ENCODE results near the gene TRIM62.
A peak's percentile ranks its signal among the peaks of the same experiment; 100 is the strongest.

The TRIM62 gene
- 5.6 to 22.2 reads per million in 2 experiments for total RNA-seq

DNA sequence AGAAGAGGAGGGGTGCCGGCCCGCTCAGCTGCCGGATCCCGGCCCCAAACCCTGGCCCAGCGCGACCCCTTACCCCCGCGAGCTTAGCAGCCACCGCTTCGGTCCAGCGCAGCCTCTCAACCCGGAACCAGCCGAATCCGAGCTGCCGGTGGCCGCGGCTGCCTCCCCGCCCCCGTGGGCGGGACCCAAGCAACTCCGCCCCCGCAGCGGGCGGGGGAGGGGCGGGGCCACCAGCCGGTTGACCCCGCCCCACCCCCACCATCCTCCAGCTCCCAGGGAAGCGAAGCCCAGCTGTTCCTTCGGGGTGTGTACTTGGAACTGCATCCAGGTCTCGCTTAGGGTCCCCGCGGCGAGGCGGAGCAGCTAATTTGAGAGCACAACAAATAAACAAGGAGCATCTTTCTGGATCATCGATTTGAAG lies at the start of gene TRIM62:
TRIM62 (minus strand) TSS at position 123 of the 421 bp plus-strand sequence. CDS start 611 bp downstream, outside the sequence.
- peak; percentile 66 for DNase-seq (ENCODE audit: low read depth)

DNA sequence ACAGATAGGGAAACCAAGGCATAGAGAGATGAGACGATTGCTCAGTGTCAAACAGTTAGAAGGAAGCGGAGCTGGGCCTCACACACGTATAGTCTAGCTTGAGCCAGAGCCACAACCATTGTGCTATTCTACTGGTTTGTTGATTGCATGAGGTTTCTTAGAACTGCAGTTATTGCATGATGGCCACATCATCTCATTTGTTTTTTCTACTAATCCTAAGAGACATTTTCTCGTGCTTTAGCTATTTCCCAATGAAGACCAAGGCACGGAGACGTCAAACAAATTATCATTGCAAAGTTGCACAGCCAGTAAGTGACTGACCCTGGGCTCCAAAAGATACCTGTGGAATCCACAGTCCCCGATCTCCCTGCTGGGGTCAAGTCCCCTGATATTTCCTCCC lies 49.3 kb upstream of the TRIM62 start:
- no peak for DNase-seq (ENCODE audit: low read depth)

DNA sequence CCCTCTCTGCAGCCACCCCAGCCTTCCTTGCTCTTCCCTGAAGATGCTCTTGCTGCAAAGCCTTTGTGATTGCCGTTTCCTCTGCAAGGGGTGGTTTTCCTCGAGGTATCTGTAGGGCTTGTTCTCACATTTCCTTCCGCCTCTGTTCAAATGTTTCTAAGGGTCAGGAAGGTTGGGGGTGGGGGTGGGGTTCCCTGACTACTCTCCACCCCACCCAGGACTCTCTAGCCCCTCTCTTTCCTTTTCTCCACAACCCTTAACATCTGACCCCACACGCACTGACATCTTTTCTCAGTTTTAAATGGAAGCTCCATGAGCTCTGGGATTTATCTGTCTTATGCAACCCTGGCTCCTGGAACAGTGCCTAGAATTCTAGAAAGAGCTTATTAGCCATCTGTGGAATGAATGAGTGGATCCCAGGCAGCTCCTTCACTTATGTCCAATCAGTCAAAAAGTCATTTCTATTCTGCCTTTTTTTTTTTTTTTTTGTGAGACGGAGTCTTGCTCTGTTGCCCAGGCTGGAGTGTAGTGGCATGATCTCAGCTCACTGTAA lies 47.2 kb upstream of the TRIM62 start:
- DNase-seq (ENCODE audit: low read depth), result no peak

DNA sequence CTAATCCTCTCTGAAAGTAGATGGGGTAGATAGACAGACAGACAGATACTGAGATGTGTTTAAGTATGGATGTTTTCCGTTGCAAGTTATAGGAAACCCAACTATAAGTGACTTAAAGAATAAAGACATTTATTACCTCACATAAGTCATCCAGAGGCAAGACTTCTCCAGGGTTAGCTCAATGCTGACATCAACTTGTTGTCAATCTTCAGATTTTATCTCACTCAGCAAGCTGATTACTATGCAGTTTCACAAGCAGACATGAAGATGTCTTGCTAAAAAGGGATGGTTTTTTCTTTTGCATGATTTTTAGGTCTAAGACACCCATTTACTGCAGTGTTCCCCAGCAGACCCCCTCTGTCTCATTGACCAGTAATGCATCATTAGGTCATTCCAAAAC lies 43.7 kb upstream of the TRIM62 start:
- no peak for DNase-seq (ENCODE audit: low read depth)

DNA sequence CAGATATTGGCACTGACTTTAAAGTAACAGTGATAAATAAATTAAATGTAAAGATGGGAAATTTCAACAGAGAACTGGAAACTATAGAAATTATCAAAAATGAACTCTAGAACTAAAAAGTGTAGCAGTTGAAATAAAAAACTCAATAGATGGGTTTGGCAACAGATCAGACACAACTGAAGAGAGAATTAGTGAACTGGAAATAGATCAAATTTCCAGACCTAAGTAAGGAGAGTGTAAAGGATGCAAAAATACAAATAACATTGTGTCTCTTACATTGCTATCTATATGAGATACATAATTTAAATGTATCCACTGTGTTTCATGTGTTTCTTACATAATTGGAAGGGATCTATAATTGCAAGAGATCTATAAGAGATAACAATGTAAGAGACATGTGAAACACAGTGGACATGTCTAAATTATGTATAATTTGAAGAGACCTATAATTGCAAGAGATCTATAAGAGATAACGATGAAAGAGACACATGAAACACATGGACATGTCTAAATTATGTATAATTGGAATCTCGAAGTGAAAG lies 42.4 kb upstream of the TRIM62 start:
- DNase-seq (ENCODE audit: low read depth), result no peak

DNA sequence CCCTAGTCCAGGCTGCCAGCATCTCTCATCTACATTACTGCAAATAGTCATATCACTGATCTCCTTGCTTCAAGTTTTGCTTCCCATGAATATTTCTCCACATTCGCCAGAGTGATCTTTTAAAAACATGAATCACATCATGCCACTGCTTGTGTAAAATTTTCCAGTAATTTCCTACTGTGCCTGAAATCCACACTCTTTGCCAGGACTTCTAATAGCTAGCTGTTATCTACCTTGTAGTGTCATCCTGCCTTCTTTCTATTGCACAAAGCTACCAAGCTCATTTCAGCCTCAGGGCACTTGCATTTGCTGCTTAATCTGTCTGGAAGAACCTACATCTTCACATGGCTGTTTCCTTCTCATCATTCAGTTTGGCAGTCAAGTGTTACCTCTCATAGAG lies 40.5 kb upstream of the TRIM62 start:
- no peak for DNase-seq (ENCODE audit: low read depth)

DNA sequence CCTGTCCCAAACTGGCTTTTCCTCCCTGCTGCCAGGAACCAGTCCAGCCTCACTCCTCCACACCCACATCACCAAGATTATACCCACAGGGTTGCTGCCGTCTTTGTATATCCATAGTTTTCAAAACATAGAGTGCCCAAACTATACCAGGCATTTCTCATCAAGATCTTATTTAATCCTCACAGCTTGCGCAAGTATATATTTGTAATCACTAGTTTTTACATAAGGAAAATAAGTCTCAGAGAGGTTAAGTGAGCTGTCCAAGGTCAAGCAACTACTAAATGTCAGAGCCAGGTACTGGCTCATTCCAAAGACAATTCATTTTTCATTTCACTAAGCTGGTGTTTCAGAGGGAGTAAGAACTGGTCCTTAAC lies 39.5 kb upstream of the TRIM62 start:
- DNase-seq (ENCODE audit: low read depth), result no peak

DNA sequence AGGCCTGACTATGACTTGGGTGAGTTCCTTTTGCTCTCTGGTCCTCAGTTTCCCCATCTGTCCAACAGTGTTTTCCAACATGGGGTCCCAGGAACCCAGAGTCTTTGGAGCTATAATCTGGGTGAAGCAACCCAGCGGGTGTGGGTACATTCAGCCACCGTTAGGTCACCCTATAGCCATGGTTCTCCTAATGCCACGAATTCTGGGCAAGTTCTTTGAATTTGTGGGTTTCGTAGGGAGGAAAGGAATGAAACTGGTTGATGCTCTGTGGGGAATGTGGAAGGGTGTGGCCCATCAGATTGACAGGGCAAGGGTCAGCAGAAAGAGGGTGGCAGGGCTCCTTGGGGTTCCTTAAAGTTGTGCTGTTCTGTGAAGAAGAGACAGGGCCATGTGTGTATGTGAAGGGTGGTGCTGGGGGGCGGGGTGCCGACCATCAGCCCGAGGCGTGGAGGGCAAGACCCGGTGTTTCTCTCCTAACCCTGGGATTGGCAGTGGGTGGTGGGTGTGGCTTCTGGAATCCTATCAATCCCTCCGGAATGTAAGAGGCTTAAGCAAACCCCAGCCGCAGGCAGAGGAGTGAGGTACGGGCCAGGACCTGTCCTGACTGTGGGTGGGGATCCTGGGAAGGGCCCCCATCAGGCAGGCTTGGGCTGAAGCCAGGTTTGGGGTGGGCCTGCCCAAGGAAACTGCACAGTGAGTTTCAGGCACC lies 39.0 kb upstream of the TRIM62 start:
- DNase-seq (ENCODE audit: low read depth), result no peak

DNA sequence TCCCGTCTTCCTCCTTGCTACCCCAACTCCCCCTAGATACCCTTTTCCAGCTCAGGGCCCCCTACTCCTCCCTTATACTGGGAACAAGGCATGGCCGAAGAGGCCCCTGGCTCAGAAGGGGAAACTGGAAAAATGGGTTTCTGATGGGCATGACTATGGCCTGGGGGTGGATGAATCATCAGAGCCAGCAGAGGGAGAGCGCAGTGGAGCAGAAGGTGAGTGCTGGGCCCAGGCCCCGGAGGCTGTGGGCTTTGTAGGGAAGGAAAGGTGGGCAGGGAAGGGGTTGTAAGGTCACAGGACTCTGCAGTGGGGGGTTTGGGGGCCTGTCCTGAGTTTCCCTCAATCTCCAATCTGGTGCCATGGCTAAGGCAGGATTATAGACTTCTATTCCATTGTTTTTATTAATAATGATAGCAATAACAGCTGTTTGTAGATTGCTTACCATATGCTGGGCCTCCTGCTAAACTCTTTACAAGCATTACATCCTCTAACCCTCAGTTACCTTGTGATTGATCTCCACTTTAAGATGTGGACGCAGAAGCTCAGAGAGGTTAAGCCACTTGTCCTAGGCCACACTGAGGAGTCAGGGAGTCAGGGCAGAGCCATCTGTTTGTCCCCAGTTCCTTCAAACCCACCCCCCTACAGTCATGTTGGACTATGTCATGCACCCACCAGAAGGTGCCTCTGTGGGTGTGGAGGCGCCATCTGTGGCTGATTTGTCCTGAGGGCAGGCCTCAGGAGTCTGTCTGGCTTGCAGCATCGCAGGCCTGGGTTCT lies 38.2 kb upstream of the TRIM62 start:
- no peak for DNase-seq (ENCODE audit: low read depth)

DNA sequence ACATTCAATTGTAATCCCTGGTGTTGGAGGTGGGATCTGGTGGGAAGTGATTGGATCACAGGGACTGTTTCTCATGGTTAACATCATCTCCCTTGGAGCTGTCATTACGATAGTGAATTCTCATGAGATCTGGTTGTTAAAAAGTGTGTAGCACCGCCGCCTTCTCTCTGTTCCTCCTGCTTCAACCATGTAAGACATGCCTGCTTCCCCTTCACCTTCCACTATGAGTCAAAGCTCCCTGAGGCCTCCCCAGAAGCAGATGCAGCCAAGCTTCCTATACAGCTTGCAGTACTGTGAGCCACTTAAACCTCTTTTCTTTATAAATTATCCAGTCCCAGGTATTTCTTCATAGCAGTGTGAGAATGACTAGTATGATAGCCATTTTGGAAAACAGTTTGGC lies 30.1 kb upstream of the TRIM62 start:
- no peak for DNase-seq (ENCODE audit: low read depth)

DNA sequence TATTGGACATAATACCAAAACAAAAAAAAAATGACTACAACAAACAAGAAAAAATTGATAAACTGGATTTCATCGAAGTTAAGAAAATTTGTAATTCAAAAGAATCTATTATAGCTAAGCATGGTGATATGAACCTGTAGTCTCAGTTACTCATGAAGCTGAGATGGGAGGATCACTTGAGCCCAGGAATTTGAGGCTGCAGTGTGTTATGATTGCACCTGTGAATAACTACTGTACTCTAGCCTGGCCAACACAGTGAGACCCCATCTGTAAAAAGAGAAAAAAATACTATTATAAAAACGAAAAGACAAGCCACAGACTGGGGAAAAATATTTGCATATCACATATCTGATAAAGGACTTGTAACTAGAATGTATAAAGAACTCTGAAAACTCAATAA lies 24.5 kb upstream of the TRIM62 start:
- DNase-seq (ENCODE audit: low read depth), result no peak

DNA sequence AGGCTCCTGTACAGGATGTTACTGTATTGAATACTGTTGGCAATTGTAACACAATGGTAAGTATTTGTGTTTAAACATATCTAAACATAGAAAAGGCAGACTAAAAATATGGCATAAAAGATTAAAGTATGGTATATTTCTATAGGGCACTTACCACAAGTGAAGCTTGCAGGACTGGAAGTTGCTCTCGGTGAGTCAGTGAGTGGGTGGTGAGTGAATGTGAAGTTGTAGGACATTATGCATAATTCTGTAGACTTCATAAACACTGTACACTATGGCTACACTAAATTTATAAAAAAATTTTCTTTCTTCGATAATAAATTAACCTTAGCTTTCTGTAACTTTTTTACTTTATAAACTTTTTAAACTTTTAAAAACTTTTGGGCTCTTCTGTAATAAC lies 13.7 kb upstream of the TRIM62 start:
- DNase-seq (ENCODE audit: low read depth), result no peak

DNA sequence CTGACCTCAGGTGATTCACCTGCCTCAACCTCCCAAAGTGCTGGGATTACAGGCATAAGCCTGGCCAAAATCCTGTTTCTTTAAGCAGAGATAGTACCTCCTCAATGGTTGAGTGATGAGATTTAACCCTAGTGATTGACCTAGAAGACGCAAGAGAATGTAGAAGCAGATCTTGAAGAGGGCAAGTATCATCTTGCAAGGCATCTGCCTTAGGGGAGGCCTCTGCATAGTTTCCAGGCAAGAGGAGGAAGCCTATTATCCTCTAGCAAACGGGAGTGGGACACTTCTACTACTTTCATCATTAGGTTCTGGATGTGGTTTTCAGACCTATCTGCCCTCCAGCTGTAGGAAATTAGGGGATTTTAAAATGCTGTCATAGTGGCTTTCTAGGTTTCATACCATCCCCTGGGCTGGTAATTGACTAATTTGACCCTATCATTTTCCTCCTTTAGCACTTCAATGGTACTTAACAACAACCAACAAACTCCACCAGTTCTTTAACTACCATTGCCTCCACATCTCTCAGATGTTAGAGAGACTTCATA lies 10.0 kb upstream of the TRIM62 start:
- no peak for DNase-seq (ENCODE audit: low read depth)

DNA sequence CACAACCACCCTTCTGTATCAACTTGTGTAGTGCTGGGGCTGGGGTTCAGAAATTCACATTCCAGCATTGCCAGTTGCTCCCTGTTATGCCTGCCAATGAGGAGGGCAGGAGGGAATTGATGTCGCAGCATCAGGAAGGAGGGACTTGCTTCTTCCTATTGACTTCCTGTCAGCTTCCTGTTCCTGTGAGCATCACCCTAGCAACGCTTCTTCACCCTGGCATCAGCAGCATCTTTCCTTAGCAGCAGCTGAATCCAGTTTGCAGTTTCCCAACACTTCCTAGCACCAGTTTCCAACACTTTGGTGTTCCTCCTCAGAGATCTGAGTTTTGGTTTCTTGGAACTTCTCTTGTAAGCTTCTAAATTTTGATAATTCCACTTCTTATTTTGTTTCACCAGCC lies 8.9 kb upstream of the TRIM62 start:
- no peak for DNase-seq (ENCODE audit: low read depth)

DNA sequence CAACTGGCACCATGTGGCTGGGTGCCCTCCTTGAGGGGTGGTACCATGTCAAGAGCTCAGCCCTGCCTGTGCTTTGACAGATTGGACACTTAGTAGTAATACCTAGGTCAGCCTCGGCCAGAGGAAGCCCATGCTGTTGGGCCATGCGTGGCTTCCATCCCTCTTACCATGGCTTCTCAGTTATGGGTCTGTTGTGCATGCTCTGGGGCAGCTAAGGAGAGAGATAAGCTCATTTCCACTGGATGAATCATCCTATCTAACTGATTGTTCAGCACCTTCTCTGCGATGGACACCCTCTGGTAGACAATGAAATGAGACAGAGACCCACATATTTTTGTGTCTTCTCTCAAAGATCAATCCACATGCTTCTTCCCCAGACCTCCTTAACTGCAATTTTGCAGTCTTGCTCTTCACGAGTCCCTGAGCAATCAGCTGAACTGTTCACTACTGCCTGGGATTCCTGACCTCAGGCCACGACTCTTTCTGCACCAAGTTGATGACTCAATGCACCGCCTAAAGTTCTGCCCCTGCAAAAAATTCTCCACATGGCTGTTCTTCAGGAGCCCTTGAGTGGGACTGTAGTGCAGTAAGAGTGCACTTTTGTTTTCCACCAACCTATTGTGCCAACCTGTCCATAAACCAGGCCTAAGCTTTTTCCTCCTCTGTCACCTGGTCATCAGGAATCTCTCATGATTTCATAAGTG lies 6.9 kb upstream of the TRIM62 start:
- no peak for DNase-seq (ENCODE audit: low read depth)

DNA sequence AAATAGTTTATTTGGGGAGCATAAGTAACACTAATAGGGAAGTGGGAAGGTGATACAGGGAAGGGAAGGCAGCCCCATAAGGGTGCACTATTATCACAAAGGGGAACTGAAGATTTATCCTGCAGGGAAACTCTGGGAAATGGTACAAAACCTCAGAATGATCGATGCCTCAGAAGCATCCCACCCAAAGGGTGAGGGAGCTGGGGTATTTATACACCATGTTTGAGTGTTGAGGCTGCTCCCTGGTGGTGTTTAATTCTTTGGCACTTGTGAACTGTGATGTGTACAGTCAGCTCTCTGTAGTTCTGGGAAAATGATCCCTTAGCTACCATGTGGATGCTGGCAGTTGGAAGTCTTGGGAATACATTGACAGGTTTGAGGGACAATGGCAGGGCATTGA lies 5.1 kb upstream of the TRIM62 start:
- DNase-seq (ENCODE audit: low read depth), result no peak

DNA sequence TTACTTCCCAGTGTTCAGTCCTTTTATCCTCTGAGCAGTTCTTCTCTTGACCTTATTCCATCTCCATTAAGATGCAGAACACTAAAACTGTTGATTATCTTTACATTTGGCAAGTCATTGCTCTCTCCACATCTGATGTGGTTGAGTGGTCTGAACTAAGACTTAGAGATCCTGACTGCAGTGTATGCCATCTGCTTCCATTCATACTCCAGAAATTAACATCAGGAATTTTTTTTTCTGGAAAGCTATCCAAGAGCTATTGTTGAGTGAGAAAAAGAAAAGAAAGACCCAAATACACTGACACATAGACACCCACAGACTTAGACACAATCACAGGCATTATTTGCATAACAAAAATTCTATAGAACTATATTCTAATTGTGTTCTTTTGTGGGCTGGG lies 3.7 kb upstream of the TRIM62 start:
- no peak for DNase-seq (ENCODE audit: low read depth)

DNA sequence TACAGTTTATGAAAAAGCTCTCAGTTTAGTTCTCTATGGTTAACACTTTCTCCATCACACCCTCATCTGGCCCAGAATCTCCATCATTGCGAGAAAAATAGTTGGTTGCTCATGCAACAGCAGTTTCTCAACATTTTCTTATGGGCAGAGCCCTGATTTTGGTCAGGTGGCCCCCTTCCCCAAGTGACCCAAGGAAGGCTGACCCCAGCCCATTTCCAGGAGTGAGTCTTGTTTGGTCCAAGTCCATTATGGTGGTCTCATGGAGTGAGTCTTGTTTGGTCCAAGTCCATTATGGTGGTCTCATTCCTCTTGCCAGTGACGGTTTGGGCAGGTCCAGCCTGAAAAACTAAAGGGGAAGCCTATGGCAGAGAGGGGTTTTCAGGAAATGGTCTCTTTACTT lies 1.5 kb upstream of the TRIM62 start:
- no peak for DNase-seq (ENCODE audit: low read depth)

DNA sequence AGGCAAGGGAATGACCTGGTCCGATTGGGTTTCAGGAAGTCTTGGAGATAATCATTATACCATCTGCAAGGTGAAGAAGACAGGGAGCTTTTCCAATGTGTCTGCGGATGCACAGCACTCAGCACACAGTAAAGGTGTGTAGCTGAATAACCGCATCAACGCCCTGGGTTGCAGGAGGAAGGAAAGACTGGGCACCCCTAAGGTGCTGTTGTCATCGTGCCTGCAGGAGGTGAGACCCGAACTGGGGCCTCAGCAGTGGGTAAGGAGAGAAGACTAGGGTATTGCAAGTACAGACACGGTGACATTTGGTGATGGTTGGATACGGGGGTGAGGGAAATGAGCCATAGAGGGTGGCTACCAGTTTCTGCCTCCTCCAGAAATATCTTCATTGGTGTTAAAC lies 1.1 kb upstream of the TRIM62 start:
- DNase-seq (ENCODE audit: low read depth), result no peak

DNA sequence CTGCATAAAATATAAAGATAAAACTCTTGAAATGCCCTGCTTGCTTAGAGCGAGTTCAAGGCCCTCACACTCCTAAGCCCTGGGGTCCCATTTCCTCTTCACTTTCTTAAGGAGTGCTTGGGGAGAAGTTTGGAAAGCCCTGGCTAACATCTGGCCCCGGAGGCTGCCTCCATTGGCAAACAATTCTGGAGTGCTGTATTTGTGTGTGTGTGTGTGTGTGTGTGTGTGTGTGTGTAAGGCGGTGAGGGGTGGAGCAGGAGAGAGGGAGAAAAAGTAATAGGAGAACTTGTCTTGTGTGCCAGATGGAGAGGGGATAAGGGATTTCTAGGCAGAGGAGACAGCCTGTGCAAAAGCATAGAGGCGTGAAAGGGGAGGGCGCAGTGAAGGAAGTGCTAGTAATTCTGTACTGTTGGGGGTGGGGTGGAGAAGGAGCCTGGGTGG lies 578 bp upstream of the TRIM62 start:
- no peak for DNase-seq (ENCODE audit: low read depth)

DNA sequence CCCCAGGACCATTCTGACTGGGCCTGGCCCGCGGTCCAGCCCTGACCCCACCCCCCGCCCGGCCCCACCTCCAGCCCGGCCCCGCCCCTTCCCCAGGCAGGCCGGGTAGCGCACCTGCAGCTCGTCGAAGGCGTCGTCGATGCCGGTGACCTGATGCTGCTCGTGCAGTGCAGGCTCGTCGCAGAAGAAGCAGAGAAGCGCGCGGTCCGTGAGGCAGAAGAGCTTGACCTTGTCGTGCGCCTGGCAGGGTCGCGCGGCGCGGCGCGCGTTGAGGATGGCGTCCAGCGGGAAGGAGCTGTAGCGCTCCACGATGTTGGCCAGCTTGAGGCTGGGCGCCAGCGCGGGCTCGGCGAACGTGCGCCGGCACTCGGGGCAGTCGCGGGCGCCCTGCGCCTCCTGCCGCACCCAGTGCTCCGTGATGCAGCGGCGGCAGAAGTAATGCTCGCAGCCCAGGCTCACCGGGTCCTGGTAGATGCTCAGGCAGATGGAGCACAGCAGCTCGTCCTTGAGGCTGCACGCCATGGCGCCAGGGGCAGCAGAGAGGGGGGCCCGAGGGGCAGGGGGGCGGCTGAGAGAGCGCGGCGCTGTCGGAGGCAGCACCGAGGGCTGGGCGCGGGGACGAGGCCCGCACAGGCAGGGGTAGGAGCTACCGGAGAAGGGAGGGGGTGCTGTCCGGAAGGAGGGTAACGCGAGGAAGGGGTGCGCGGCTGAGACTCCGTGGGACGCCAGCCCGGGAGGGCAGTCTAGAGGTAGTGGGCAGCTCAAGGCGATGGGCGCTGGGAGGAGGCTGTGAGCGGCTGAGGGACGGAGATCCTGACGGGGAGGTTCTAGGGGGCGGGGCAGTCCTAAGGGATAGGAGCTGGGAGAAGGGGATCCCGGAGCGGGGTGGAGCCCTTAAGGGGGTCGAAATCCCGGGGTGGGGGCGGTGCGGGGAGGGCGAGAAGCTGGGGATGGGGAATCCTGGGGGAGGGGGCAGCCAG lies 642 bp downstream of the TRIM62 start:
- peak; percentile 63 for DNase-seq (ENCODE audit: low read depth)

Data from T follicular helper cell (primary cell).